Measurements from ENCODE around the gene NCF2. TPM values are rescaled to one million over a fixed set of nuclear protein-coding genes. Genes with fewer than 3 reads are reported as not detected.

The NCF2 gene
- total RNA-seq, 1 donor from 2014 or later = not detected

- no peak for TF ChIP-seq CTCF (conservative IDR thresholded peaks at IDR 0.05)
- Mint-ChIP-seq H3K4me1 (peaks cover 20% of the 10 kb centered on the region), H3K36me3 (ENCODE audit: low read depth) (no peaks in the 10 kb centered on the region), H3K9me3 (no peaks in the 10 kb centered on the region), H3K4me3 (no peak overlapping the region), H3K27ac (ENCODE audit: unreplicated experiment) (no peak overlapping the region), H3K27me3 (ENCODE audit: low read depth) (no peaks in the 10 kb centered on the region)
- no peak for DNase-seq (ENCODE audit: low read depth, low spot score)
These were observed 400 bp downstream of the NCF2 start for GRCh38 chr1:183589874-183590243.

- no peak for DNase-seq (ENCODE audit: low read depth, low spot score)
- Mint-ChIP-seq H3K36me3 (ENCODE audit: low read depth) (no peaks in the 10 kb centered on the region), H3K27ac (ENCODE audit: unreplicated experiment) (no peak overlapping the region), H3K4me1 (peaks cover 20% of the 10 kb centered on the region), H3K4me3 (no peak overlapping the region), H3K9me3 (no peaks in the 10 kb centered on the region), H3K27me3 (ENCODE audit: low read depth) (no peaks in the 10 kb centered on the region)
- no peak for TF ChIP-seq CTCF (conservative IDR thresholded peaks at IDR 0.05)
These were observed 875 bp downstream of the NCF2 start for GRCh38 chr1:183589384-183589783.

GRCh38 chr1:183588827-183589226 is 1.4 kb downstream of the NCF2 start:
- Mint-ChIP-seq H3K4me1 (peaks cover 20% of the 10 kb centered on the region), H3K27me3 (ENCODE audit: low read depth) (no peaks in the 10 kb centered on the region), H3K9me3 (no peaks in the 10 kb centered on the region), H3K27ac (ENCODE audit: unreplicated experiment) (no peak overlapping the region), H3K36me3 (ENCODE audit: low read depth) (no peaks in the 10 kb centered on the region), H3K4me3 (no peak overlapping the region)
- no peak for DNase-seq (ENCODE audit: low read depth, low spot score)
- TF ChIP-seq CTCF (conservative IDR thresholded peaks at IDR 0.05) = no peak

GRCh38 chr1:183586926-183587325 is 3.3 kb downstream of the NCF2 start:
- Mint-ChIP-seq H3K4me3 (no peak overlapping the region), H3K4me1 (peaks cover 10% of the 10 kb centered on the region), H3K27me3 (ENCODE audit: low read depth) (no peaks in the 10 kb centered on the region), H3K27ac (ENCODE audit: unreplicated experiment) (peak overlapping the region; percentile 6), H3K36me3 (ENCODE audit: low read depth) (no peaks in the 10 kb centered on the region), H3K9me3 (no peaks in the 10 kb centered on the region)
- TF ChIP-seq CTCF (conservative IDR thresholded peaks at IDR 0.05) = no peak
- DNase-seq (ENCODE audit: low read depth, low spot score) = no peak

- peaks cover 10% of the 10 kb centered on the region for H3K4me1 Mint-ChIP-seq
These were observed 3.8 kb downstream of the NCF2 start for GRCh38 chr1:183586455-183586854.

More at GRCh38 chr1:183586455-183586854, 3.8 kb downstream of the NCF2 start:
- Mint-ChIP-seq H3K9me3 (no peaks in the 10 kb centered on the region), H3K4me3 (no peak overlapping the region), H3K36me3 (ENCODE audit: low read depth) (no peaks in the 10 kb centered on the region), H3K27ac (ENCODE audit: unreplicated experiment) (no peak overlapping the region), H3K27me3 (ENCODE audit: low read depth) (no peaks in the 10 kb centered on the region)
- TF ChIP-seq CTCF (conservative IDR thresholded peaks at IDR 0.05) = no peak
- no peak for DNase-seq (ENCODE audit: low read depth, low spot score)

Data from neural crest cell (in vitro differentiated cells).